Mucosa of descending colon (tissue), 3 donors: Measurements from ENCODE around the gene TUBD1. TPM values are rescaled to one million over a fixed set of nuclear protein-coding genes. Genes with fewer than 3 reads are reported as not detected.

ENCODE experiments used
- ATAC-seq: fragments of 200-7000 bp; cut with Tn5 transposase; one replicate; pipeline ENCODE4 v1.9.1; 2020; ENCODE audit warnings: mild to moderate bottlenecking, moderate library complexity
- DNase-seq, 3 donors: peaks; one replicate each; pipeline ENCODE4 v3.0.0-alpha.2; 2020
- H3K36me3 ChIP-seq: fragments of 200-600 bp; one replicate; pipeline ENCODE4 v1.8.0; 2021; ENCODE audit warnings: low read depth, mild to moderate bottlenecking
- H3K4me1 ChIP-seq: fragments of 200-600 bp; one replicate; pipeline ENCODE4 v1.8.0; 2021; ENCODE audit warnings: low read depth, mild to moderate bottlenecking
- H3K4me3 ChIP-seq: fragments of 200-600 bp; one replicate; pipeline ENCODE4 v1.8.0; 2021; ENCODE audit warnings: mild to moderate bottlenecking
- H3K9me3 ChIP-seq: fragments of 200-600 bp; one replicate; pipeline ENCODE4 v1.8.0; 2021; ENCODE audit warnings: mild to moderate bottlenecking
- CTCF ChIP-seq: fragments of 200-600 bp; IDR thresholded peaks from one replicate; pipeline ENCODE4 v1.8.0; 2022; ENCODE audit warnings: antibody characterized with exemption, mild to moderate bottlenecking
- intact Hi-C, 2 donors: fragments of 100-400 bp; cut with DNase I in 1 of 2; cut with micrococcal nuclease in 1 of 2; formaldehyde crosslinking; loops; one replicate each; pipeline versions ENCODE4 v1.11.0 to v1.11.1; 2022; cut with DNase I, micrococcal nuclease
- total RNA-seq, 3 donors: library from RNA; stranded (reverse); fragmentation: NEBNext Ultra II Directional in 2 of 3; extraction: Animal tissue kit (Norgen Biotek cat#: 25700) in 2 of 3; gene quantifications; one replicate each; pipeline versions ENCODE4 v1.2.1 to v1.2.4, GENCODE V29; 2021 to 2023
- donor health status: DM: no; HTN: no; CAD: no; lungs with moderate emphysema.
- donor health status: DM: no; HTN: no; CAD: no.
- donor health status: DM: no; HTN: yes; CAD: no.

Gene TUBD1
- total RNA-seq, 3 donors from 2014 or later = 6.1 to 11.4 (median 6.2) TPM

- DNase-seq (no peak), ATAC-seq (no peak)
- intact Hi-C loops = no loop called here
- Histone ChIP-seq H3K4me3 (peak overlapping the region; percentile 68), H3K36me3 (no peaks in the 10 kb centered on the region), H3K4me1 (peaks cover 45% of the 10 kb centered on the region), H3K9me3 (no peaks in the 10 kb centered on the region)
- TF ChIP-seq CTCF = no peak
Observed at GRCh38 chr17:59840329-59841090, 52.2 kb downstream of the TUBD1 start.

GRCh38 chr17:59839651-59840328 is 53.0 kb downstream of the TUBD1 start:
- ATAC-seq (no peak), DNase-seq (peak in 1 of 3 donors; percentile 30)
- Histone ChIP-seq H3K4me1 (peaks cover 41% of the 10 kb centered on the region), H3K4me3 (peak overlapping the region; percentile 68), H3K9me3 (no peaks in the 10 kb centered on the region), H3K36me3 (no peaks in the 10 kb centered on the region)
- intact Hi-C loops = loop anchor here in 1 of 2 donors (10.0 kb wide), 1 partner anchor 55 kb away; no protein-coding TSS in a partner anchor
- TF ChIP-seq CTCF = no peak

- no peaks in the 10 kb centered on the region for H3K9me3 ChIP-seq
- no peak for TF ChIP-seq CTCF
- ATAC-seq (no peak), DNase-seq (peak in 1 of 3 donors; percentile 54)
- H3K4me3 ChIP-seq = peak overlapping the region; percentile 68
- no peaks in the 10 kb centered on the region for H3K36me3 ChIP-seq
- H3K4me1 ChIP-seq = peaks cover 28% of the 10 kb centered on the region
- intact Hi-C loops = loop anchor here in 1 of 2 donors (10.0 kb wide), 1 partner anchor 53 kb away; no protein-coding TSS in a partner anchor
Observed at GRCh38 chr17:59838052-59838916, 54.5 kb downstream of the TUBD1 start.

GRCh38 chr17:59837308-59838051 is 55.3 kb downstream of the TUBD1 start:
- Histone ChIP-seq H3K9me3 (no peaks in the 10 kb centered on the region), H3K4me1 (peaks cover 22% of the 10 kb centered on the region), H3K36me3 (no peaks in the 10 kb centered on the region), H3K4me3 (peak overlapping the region; percentile 68)
- intact Hi-C loops = loop anchor here in 1 of 2 donors (10.0 kb wide), 1 partner anchor 53 kb away; no protein-coding TSS in a partner anchor
- TF ChIP-seq CTCF = no peak
- peak; percentile 84 for ATAC-seq
- peak in 1 of 3 donors; percentile 88 for DNase-seq
